HS-5 (cell line): ENCODE results near the gene TMEM45A.
"Not testable (repeated sequence)": the region's sequence is repeated elsewhere in the genome, so short reads cannot be mapped to it uniquely, and the experiment has no call there.

Experiments used
- DNase-seq: peaks from one replicate; pipeline ENCODE4 v3.0.0-alpha.2; 2012; ENCODE audit warnings: low read depth

The TMEM45A gene

GRCh38 chr3:100483529-100483928, 8.9 kb upstream of the TMEM45A start:
- no peak for DNase-seq

- no peak for DNase-seq
These were observed 5.6 kb upstream of the TMEM45A start for GRCh38 chr3:100486808-100487207.

- DNase-seq = no peak
These were observed 3.3 kb upstream of the TMEM45A start for GRCh38 chr3:100489118-100489517.

GRCh38 chr3:100496711-100497261, 4.4 kb downstream of the TMEM45A start:
- peak; percentile 80 for DNase-seq

- DNase-seq = no peak
These were observed 7.2 kb downstream of the TMEM45A start for GRCh38 chr3:100499651-100500050.

- DNase-seq = no peak
These were observed 8.0 kb downstream of the TMEM45A start for GRCh38 chr3:100500320-100500880.

GRCh38 chr3:100503448-100503847, 11.0 kb downstream of the TMEM45A start:
- no peak for DNase-seq

- DNase-seq = no peak
These were observed 13.9 kb downstream of the TMEM45A start for GRCh38 chr3:100506355-100506754.

- DNase-seq = not testable (repeated sequence)
These were observed 17.4 kb downstream of the TMEM45A start for GRCh38 chr3:100509818-100510217.

- DNase-seq = no peak
These were observed 23.8 kb downstream of the TMEM45A start for GRCh38 chr3:100516232-100516631.

- DNase-seq = no peak
These were observed 24.4 kb downstream of the TMEM45A start for GRCh38 chr3:100516838-100517237.

- no peak for DNase-seq
These were observed 24.9 kb downstream of the TMEM45A start for GRCh38 chr3:100517276-100517675.

- no peak for DNase-seq
These were observed 25.8 kb downstream of the TMEM45A start for GRCh38 chr3:100518244-100518643.

GRCh38 chr3:100518983-100519382, 26.6 kb downstream of the TMEM45A start:
- no peak for DNase-seq

- no peak for DNase-seq
These were observed 29.0 kb downstream of the TMEM45A start for GRCh38 chr3:100521439-100521845.

- DNase-seq = no peak
These were observed 29.7 kb downstream of the TMEM45A start for GRCh38 chr3:100522125-100522524.

- DNase-seq = no peak
These were observed 30.8 kb downstream of the TMEM45A start for GRCh38 chr3:100523050-100523760.

- no peak for DNase-seq
These were observed 33.6 kb downstream of the TMEM45A start for GRCh38 chr3:100525753-100526612.

- DNase-seq = no peak
These were observed 34.4 kb downstream of the TMEM45A start for GRCh38 chr3:100526613-100527346.

GRCh38 chr3:100527347-100527735, 34.9 kb downstream of the TMEM45A start:
- no peak for DNase-seq

- no peak for DNase-seq
These were observed 38.7 kb downstream of the TMEM45A start for GRCh38 chr3:100531093-100531492.

GRCh38 chr3:100532411-100532810, 40.0 kb downstream of the TMEM45A start:
- no peak for DNase-seq
